Measurements from ENCODE around the gene SOX15. TPM values are rescaled to one million over a fixed set of nuclear protein-coding genes. Genes with fewer than 3 reads are reported as not detected.
"Not testable (repeated sequence)": the region's sequence is repeated elsewhere in the genome, so short reads cannot be mapped to it uniquely, and the experiment has no call there.

The SOX15 gene
- total and polyA plus RNA-seq, 11 donors: 0.32 to 8.0 (median 1.2) TPM; not detected in 1

- Histone ChIP-seq H3K36me3 (peaks cover 0 to 9% (median 5%) of the 10 kb centered on the region in 9 donors), H3K9me3 (no peaks in the 10 kb centered on the region), H3K27ac (peak overlapping the region in 5 of 12 donors; percentile 89 to 98 (median 92)), H3K4me3 (peak overlapping the region in 8 of 12 donors; percentile 68 to 91 (median 84)), H3K4me1 (peaks cover 0 to 18% (median 11%) of the 10 kb centered on the region in 12 donors), H3K27me3 (no peaks in the 10 kb centered on the region)
- ATAC-seq: no peak
- intact Hi-C loops (cut with DNase I): loop anchor here in 1 of 10 donors (2.0 kb wide), 1 partner anchor 60 kb away; the partner anchor contains the start of gene TP53
- TF ChIP-seq, protein P1, sequence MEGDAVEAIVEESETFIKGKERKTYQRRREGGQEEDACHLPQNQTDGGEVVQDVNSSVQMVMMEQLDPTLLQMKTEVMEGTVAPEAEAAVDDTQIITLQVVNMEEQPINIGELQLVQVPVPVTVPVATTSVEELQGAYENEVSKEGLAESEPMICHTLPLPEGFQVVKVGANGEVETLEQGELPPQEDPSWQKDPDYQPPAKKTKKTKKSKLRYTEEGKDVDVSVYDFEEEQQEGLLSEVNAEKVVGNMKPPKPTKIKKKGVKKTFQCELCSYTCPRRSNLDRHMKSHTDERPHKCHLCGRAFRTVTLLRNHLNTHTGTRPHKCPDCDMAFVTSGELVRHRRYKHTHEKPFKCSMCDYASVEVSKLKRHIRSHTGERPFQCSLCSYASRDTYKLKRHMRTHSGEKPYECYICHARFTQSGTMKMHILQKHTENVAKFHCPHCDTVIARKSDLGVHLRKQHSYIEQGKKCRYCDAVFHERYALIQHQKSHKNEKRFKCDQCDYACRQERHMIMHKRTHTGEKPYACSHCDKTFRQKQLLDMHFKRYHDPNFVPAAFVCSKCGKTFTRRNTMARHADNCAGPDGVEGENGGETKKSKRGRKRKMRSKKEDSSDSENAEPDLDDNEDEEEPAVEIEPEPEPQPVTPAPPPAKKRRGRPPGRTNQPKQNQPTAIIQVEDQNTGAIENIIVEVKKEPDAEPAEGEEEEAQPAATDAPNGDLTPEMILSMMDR (IDR thresholded peaks at IDR 0.05): no peak
- 82 to 90% (median 87%) methylated on average over 7 of the region's 7 CpGs for WGBS, 4 donors
- peak in 4 of 5 donors; percentile 20 to 49 (median 38) for DNase-seq
These were observed 36.4 kb upstream of the SOX15 start for GRCh38 chr17:7626307-7626706.

GRCh38 chr17:7625749-7626148 lies 35.9 kb upstream of the SOX15 start:
- not testable (repeated sequence) for DNase-seq, H3K27me3 ChIP-seq, H3K4me3 ChIP-seq, H3K9me3 ChIP-seq, H3K36me3 ChIP-seq, ATAC-seq
- intact Hi-C loops (cut with DNase I): loop anchor here in 1 of 10 donors (2.0 kb wide), 1 partner anchor 61 kb away; the partner anchor contains the start of gene TP53
- peak overlapping the region in 2 of 12 donors; percentile 11 to 91 for H3K27ac ChIP-seq
- peaks cover 0 to 16% (median 10%) of the 10 kb centered on the region in 12 donors for H3K4me1 ChIP-seq
- 94 to 99% (median 97%) methylated on average over 16 of the region's 16 CpGs for WGBS, 4 donors

DNA sequence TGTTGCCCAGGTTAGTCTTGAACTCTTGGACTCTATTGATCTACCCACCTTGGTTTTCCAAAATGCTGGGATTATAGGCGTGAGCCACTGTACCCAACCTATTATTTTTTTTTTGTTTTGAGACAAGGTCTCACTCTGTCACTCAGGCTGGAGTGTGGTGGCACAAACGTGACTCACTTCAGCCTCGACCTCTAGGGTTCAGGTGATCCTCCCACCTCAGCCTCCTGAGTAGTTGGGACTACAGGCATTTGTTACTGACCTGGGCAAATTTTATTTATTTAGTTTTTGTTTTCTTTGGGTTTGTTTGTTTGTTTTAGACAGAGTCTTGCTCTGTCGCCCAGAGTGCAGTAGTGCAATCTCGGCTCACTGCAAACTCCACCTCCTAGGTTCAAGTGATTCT lies 33.8 kb upstream of the SOX15 start:
- peaks cover 0 to 16% (median 10%) of the 10 kb centered on the region in 12 donors for H3K4me1 ChIP-seq
- ATAC-seq (no peak), DNase-seq (no peak)
- H3K36me3 ChIP-seq: peaks cover 0 to 9% (median 5%) of the 10 kb centered on the region in 9 donors
- no peak overlapping the region for H3K4me3 ChIP-seq
- no peak for TF ChIP-seq POLR2A (IDR thresholded peaks at IDR 0.05)
- TF ChIP-seq, protein P1 (IDR thresholded peaks at IDR 0.05): no peak
- no peaks in the 10 kb centered on the region for H3K9me3 ChIP-seq
- H3K27me3 ChIP-seq: no peaks in the 10 kb centered on the region
- no peak overlapping the region for H3K27ac ChIP-seq
- 88 to 91% (median 90%) methylated on average over 5 of the region's 5 CpGs for WGBS, 4 donors
- intact Hi-C loops (cut with DNase I): no loop called here

DNA sequence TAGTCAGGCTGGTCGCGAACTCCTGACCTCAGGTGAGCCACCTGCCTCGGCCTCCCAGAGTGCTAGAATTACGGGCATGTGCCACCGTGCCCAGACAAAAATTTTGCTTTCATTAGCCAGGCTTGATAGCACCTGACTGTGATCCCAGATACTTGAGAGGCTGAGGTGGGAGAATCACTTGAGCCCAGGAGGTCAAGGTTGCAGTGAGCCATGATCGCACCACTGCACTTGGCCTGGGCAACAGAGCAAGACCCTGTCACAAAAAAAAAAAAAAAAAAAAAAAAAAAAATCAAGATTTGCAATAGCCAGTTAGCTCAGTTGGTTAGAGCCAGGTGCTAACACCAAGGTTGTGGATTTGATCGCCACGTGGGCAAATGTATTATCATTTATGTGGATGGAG lies 30.9 kb upstream of the SOX15 start:
- Histone ChIP-seq H3K4me1 (peaks cover 0 to under 1% (median 0%) of the 10 kb centered on the region in 12 donors), H3K27ac (no peak overlapping the region), H3K27me3 (no peaks in the 10 kb centered on the region), H3K9me3 (no peaks in the 10 kb centered on the region), H3K36me3 (peaks cover 0 to 3% (median under 1%) of the 10 kb centered on the region in 9 donors), H3K4me3 (no peak overlapping the region)
- ATAC-seq (no peak), DNase-seq (no peak)
- 94 to 99% (median 94%) methylated on average over 8 of the region's 8 CpGs for WGBS, 4 donors
- intact Hi-C loops (cut with DNase I): no loop called here
- TF ChIP-seq, protein P1 (IDR thresholded peaks at IDR 0.05): no peak
- no peak for TF ChIP-seq POLR2A (IDR thresholded peaks at IDR 0.05)

- TF ChIP-seq, protein P1 (IDR thresholded peaks at IDR 0.05): no peak
- no peak for TF ChIP-seq POLR2A (IDR thresholded peaks at IDR 0.05)
- ATAC-seq (no peak), DNase-seq (no peak)
- H3K9me3 ChIP-seq: no peaks in the 10 kb centered on the region
- peaks cover 0 to 10% (median 4%) of the 10 kb centered on the region in 12 donors for H3K4me1 ChIP-seq
- no peak overlapping the region for H3K4me3 ChIP-seq
- H3K27me3 ChIP-seq: no peaks in the 10 kb centered on the region
- H3K27ac ChIP-seq: no peak overlapping the region
- intact Hi-C loops (cut with DNase I): no loop called here
- 77 to 82% (median 78%) methylated on average over 5 of the region's 5 CpGs for WGBS, 4 donors
- no peaks in the 10 kb centered on the region for H3K36me3 ChIP-seq
These were observed 28.7 kb upstream of the SOX15 start for GRCh38 chr17:7618608-7619007.
